Lower lobe of right lung (tissue), 2 donors: Measurements from ENCODE around the gene SMARCB1. TPM values are rescaled to one million over a fixed set of nuclear protein-coding genes. Genes with fewer than 3 reads are reported as not detected.

Experiments used
- ATAC-seq, 2 donors: fragments of 200-7000 bp; cut with Tn5 transposase; one replicate each; pipeline ENCODE4 v1.9.1; 2020 to 2022; ENCODE audit warnings: mild to moderate bottlenecking in 2 of 2, moderate library complexity in 2 of 2
- DNase-seq: peaks from one replicate; pipeline ENCODE4 v3.0.0-alpha.2; 2020
- H3K27ac ChIP-seq: fragments of 200-600 bp; one replicate; pipeline ENCODE4 v1.8.0; 2022
- H3K27me3 ChIP-seq: fragments of 200-600 bp; one replicate; pipeline ENCODE4 v1.8.0; 2022; ENCODE audit warnings: low read depth
- H3K36me3 ChIP-seq: fragments of 200-600 bp; one replicate; pipeline ENCODE4 v1.8.0; 2022; ENCODE audit warnings: mild to moderate bottlenecking
- H3K4me1 ChIP-seq: fragments of 200-600 bp; one replicate; pipeline ENCODE4 v1.8.0; 2022
- H3K4me3 ChIP-seq: fragments of 200-600 bp; one replicate; pipeline ENCODE4 v1.8.0; 2022; ENCODE audit warnings: mild to moderate bottlenecking
- H3K9me3 ChIP-seq: fragments of 200-600 bp; one replicate; pipeline ENCODE4 v1.8.0; 2022
- intact Hi-C: fragments of 100-400 bp; cut with DNase I; formaldehyde crosslinking; loops from one replicate; pipeline ENCODE4 v1.11.0; 2022
- total RNA-seq: library from RNA; stranded (reverse); fragmentation: NEBNext Ultra II Directional; extraction: Animal tissue kit (Norgen Biotek cat#: 25700); gene quantifications from one replicate; pipeline ENCODE4 v1.2.1, GENCODE V29; 2021
- TF ChIP-seq, protein P1 (sequence below): fragments of 200-600 bp; IDR thresholded peaks from one replicate; pipeline ENCODE4 v1.8.0; 2022; ENCODE audit warnings: antibody characterized with exemption, mild to moderate bottlenecking
- donor health status: DM: no; HTN: yes; CAD: no; lungs with severe emphysema.

SMARCB1 gene
- total RNA-seq, 1 donor from 2014 or later: 61.3 TPM

DNA sequence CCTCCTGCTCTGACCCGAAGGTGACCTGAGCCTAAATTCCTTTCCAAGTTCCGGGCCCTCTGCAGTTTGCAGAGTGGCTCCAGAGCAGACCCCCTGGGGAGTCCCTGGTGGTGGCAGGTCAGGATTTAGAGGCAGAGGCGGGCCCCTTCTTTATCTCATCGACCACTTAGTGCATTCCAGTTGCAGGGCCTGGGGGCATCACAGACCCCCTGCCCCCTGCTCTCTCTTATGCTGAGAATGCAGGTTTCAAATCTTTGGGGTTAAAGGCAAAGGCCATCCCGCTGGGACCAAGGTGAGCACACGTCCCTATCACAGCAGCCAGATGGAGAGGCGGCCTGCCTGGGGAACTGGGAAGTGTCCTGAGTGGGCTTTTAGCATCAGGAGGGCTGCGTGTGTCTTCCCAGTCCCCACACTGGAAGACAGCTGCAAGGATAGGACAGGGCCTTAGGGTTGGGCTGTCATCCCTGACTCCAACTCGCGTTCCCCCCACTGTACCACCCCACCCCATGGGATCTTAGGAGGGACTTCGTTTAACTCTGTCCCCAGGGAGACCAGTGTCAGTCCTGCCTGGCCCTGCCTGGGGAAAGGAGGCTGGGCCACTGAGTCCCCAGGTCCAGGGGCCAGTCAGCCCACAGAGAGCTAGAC, 40.7 kb downstream of the SMARCB1 start:
- no peak for ATAC-seq
- Histone ChIP-seq H3K36me3 (peaks cover 95% of the 10 kb centered on the region), H3K4me1 (no peaks in the 10 kb centered on the region), H3K27me3 (no peaks in the 10 kb centered on the region), H3K27ac (no peak overlapping the region), H3K9me3 (no peaks in the 10 kb centered on the region), H3K4me3 (no peak overlapping the region)
- DNase-seq: peak; percentile 17
- intact Hi-C loops: no loop called here
- TF ChIP-seq, protein P1, sequence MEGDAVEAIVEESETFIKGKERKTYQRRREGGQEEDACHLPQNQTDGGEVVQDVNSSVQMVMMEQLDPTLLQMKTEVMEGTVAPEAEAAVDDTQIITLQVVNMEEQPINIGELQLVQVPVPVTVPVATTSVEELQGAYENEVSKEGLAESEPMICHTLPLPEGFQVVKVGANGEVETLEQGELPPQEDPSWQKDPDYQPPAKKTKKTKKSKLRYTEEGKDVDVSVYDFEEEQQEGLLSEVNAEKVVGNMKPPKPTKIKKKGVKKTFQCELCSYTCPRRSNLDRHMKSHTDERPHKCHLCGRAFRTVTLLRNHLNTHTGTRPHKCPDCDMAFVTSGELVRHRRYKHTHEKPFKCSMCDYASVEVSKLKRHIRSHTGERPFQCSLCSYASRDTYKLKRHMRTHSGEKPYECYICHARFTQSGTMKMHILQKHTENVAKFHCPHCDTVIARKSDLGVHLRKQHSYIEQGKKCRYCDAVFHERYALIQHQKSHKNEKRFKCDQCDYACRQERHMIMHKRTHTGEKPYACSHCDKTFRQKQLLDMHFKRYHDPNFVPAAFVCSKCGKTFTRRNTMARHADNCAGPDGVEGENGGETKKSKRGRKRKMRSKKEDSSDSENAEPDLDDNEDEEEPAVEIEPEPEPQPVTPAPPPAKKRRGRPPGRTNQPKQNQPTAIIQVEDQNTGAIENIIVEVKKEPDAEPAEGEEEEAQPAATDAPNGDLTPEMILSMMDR: no peak

DNA sequence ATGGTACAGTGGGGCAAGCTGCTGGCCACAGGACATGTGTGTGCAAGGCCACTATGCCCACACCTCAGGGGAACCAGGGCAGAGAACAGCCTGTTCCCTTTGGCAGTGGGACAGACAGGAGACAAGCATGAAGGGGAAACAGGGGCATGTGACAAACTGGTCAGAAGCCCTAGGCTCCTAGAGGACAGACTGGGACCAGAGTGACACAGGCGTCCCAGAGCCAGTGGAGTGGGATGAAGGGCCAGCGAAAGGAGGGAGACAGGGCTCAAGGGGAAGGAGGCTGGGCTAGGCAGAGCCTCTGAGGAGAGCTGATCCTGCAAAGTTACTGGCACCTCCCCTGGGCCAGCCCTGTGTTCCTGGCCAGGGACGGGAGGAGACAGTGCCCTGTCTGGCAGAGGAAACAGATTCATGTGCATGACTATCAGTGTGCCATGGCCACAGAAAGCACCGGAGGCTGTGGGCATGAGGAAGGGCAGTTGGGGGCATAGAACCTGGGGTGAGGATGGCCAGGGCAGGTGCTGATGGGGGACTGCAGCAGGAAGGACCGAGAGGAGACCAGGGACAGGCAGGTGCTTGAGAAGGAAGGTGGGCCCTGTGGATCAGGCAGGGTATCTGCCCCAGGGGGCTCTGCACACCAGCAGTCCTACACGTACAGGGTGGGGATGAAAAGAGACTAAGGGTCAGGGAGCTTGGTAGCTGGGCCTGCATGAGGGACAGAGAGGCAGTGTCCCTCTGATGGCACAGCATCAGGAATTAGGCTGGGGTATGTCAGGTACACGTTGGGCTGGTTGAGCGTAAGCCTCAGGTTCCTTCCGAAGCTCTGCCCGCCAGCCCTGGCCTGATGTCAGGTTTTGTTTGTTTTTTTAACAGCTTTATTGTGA, 42.3 kb downstream of the SMARCB1 start:
- no peak overlapping the region for H3K27ac ChIP-seq
- H3K4me1 ChIP-seq: no peaks in the 10 kb centered on the region
- TF ChIP-seq, protein P1: no peak
- H3K27me3 ChIP-seq: no peaks in the 10 kb centered on the region
- DNase-seq: peak; percentile 14
- intact Hi-C loops: no loop called here
- no peak for ATAC-seq
- no peaks in the 10 kb centered on the region for H3K9me3 ChIP-seq
- peaks cover 95% of the 10 kb centered on the region for H3K36me3 ChIP-seq
- H3K4me3 ChIP-seq: no peak overlapping the region

DNA sequence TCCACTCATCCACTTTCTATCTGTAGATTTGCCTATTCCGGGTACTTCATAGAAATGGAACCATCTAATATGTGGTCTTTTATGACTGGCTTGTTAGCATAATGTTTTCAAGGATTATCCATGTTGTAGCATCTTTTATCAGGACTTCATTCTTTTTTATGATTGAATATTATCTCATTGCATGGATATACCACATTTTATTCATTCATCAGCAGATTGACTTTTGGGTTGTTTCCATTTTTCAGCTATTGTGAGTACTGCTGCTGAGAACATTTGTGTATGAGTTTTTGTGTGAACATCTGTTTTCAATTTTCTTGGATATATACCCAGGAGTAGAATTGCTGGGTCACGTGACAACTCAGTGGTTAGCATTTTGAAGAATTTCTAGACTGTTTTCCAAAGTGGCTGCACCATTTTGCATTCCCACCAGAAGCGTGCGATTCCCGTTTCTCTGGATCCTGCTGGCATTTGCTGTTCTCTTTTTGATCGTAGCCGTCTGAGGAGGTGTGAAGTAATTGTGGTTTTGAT, 43.1 kb downstream of the SMARCB1 start:
- H3K27ac ChIP-seq: no peak overlapping the region
- ATAC-seq: no peak
- H3K27me3 ChIP-seq: no peaks in the 10 kb centered on the region
- no peaks in the 10 kb centered on the region for H3K4me1 ChIP-seq
- H3K4me3 ChIP-seq: no peak overlapping the region
- TF ChIP-seq, protein P1: no peak
- DNase-seq: no peak
- H3K36me3 ChIP-seq: peaks cover 95% of the 10 kb centered on the region
- H3K9me3 ChIP-seq: no peaks in the 10 kb centered on the region
- intact Hi-C loops: no loop called here

DNA sequence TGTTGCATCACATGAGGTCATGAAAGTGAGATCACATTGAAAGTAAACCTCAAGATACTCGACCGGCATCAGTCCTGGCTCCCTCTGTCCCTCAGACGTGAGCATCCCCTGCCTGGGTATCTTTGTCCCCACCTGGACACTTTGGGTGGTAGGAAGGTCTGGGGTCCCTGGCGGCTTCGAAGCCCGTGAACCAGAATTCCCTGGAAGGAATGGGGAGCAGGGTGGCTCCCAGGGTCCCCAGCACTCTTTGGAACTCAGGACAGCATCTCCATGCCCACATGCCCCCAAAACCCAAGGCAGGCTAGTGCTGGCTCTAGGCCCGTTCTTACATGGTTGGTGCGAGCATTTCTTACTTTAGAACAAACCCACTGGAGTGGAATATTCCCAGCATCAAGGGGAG, 44.5 kb downstream of the SMARCB1 start:
- ATAC-seq (no peak), DNase-seq (peak; percentile 28)
- Histone ChIP-seq H3K27ac (no peak overlapping the region), H3K36me3 (peaks cover 95% of the 10 kb centered on the region), H3K4me1 (no peaks in the 10 kb centered on the region), H3K27me3 (no peaks in the 10 kb centered on the region), H3K9me3 (no peaks in the 10 kb centered on the region), H3K4me3 (no peak overlapping the region)
- intact Hi-C loops: no loop called here
- TF ChIP-seq, protein P1: no peak

DNA sequence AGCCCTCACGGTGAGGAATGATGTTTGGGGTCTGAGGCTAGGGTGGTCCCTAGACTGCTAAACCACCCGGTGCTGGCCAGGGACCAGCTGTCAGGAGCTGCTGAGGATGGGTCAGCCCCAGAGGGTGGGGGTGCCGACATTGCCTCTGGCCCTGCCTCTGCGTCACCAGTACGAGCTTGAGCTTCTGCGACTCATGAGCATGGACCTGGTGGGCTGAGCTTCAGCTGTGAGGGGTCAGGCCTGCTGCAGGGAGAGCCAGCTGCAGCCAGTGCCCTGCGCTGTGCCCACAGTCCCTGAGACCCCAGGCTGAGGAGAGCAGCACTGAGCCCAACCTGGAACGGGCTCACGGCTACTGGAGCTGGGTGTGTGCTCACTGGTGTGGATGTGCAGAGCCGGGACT, 45.0 kb downstream of the SMARCB1 start:
- Histone ChIP-seq H3K27me3 (no peaks in the 10 kb centered on the region), H3K4me1 (no peaks in the 10 kb centered on the region), H3K36me3 (peaks cover 90% of the 10 kb centered on the region), H3K27ac (no peak overlapping the region), H3K9me3 (no peaks in the 10 kb centered on the region), H3K4me3 (no peak overlapping the region)
- intact Hi-C loops: no loop called here
- TF ChIP-seq, protein P1: no peak
- DNase-seq (peak; percentile 33), ATAC-seq (no peak)
